ENCODE measurements around the gene CLDN20. TPM values are rescaled to one million over a fixed set of nuclear protein-coding genes. Genes with fewer than 3 reads are reported as not detected.
"Not testable (repeated sequence)": the region's sequence is repeated elsewhere in the genome, so short reads cannot be mapped to it uniquely, and the experiment has no call there.

Gene CLDN20
- total RNA-seq, 4 donors from 2014 or later: 1.5 to 4.4 (median 3.3) TPM

GRCh38 chr6:155227046-155227445 lies 36.8 kb upstream of the CLDN20 start:
- H3K27me3 ChIP-seq: no peaks in the 10 kb centered on the region
- TF ChIP-seq CTCF (IDR thresholded peaks at IDR 0.05): no peak
- TF ChIP-seq POLR2A (IDR thresholded peaks at IDR 0.05): no peak
- TF ChIP-seq EP300 (IDR thresholded peaks at IDR 0.05): no peak
- H3K27ac ChIP-seq: no peak overlapping the region
- no peaks in the 10 kb centered on the region for H3K4me1 ChIP-seq
- no peak overlapping the region for H3K4me3 ChIP-seq
- H3K9me3 ChIP-seq: no peaks in the 10 kb centered on the region
- no peaks in the 10 kb centered on the region for H3K36me3 ChIP-seq
- 84 to 89% methylated on average over 4 of the region's 4 CpGs for WGBS, 2 donors
- DNase-seq (ENCODE audit: low spot score in 2 of 2): no peak

- no peak overlapping the region for H3K27ac ChIP-seq
- 73 to 86% methylated on average over 13 of the region's 13 CpGs for whole genome bisulfite sequencing, 2 donors
Observed at GRCh38 chr6:155228546-155229166, 35.2 kb upstream of the CLDN20 start.

GRCh38 chr6:155230975-155231374 lies 32.8 kb upstream of the CLDN20 start:
- H3K4me1 ChIP-seq; H3K36me3 ChIP-seq; H3K4me3 ChIP-seq; H3K9me3 ChIP-seq; H3K27me3 ChIP-seq; H3K27ac ChIP-seq; DNase-seq (ENCODE audit: low spot score in 2 of 2): not testable (repeated sequence)
- WGBS, 2 donors: 93 to 95% methylated on average over 4 of the region's 4 CpGs

More at GRCh38 chr6:155228546-155229166, 35.2 kb upstream of the CLDN20 start:
- no peaks in the 10 kb centered on the region for H3K27me3 ChIP-seq
- H3K36me3 ChIP-seq: no peaks in the 10 kb centered on the region
- TF ChIP-seq POLR2A (IDR thresholded peaks at IDR 0.05): no peak
- no peak for TF ChIP-seq CTCF (IDR thresholded peaks at IDR 0.05)
- no peak for TF ChIP-seq EP300 (IDR thresholded peaks at IDR 0.05)
- no peak for DNase-seq (ENCODE audit: low spot score in 2 of 2)
- H3K9me3 ChIP-seq: no peaks in the 10 kb centered on the region
- H3K4me1 ChIP-seq: no peaks in the 10 kb centered on the region
- H3K4me3 ChIP-seq: no peak overlapping the region

GRCh38 chr6:155232848-155233247 lies 31.0 kb upstream of the CLDN20 start:
- Histone ChIP-seq H3K36me3 (peaks cover 0 to 4% (median 0%) of the 10 kb centered on the region in 3 donors), H3K4me3 (no peak overlapping the region), H3K27me3 (no peaks in the 10 kb centered on the region), H3K4me1 (no peaks in the 10 kb centered on the region), H3K27ac (no peak overlapping the region), H3K9me3 (no peaks in the 10 kb centered on the region)
- no peak for TF ChIP-seq EP300 (IDR thresholded peaks at IDR 0.05)
- TF ChIP-seq POLR2A (IDR thresholded peaks at IDR 0.05): no peak
- whole genome bisulfite sequencing, 2 donors: 74 to 75% methylated on average over 6 of the region's 6 CpGs
- no peak for DNase-seq (ENCODE audit: low spot score in 2 of 2)

- TF ChIP-seq CTCF (IDR thresholded peaks at IDR 0.05): no peak
- no peak for TF ChIP-seq POLR2A (IDR thresholded peaks at IDR 0.05)
- TF ChIP-seq EP300 (IDR thresholded peaks at IDR 0.05): no peak
- Histone ChIP-seq H3K27me3 (no peaks in the 10 kb centered on the region), H3K36me3 (peaks cover 0 to 4% (median 0%) of the 10 kb centered on the region in 3 donors), H3K27ac (no peak overlapping the region), H3K9me3 (no peaks in the 10 kb centered on the region), H3K4me1 (no peaks in the 10 kb centered on the region), H3K4me3 (no peak overlapping the region)
- DNase-seq (ENCODE audit: low spot score in 2 of 2): no peak
- 69 to 96% methylated on average over 3 to 4 of the region's 4 CpGs for WGBS, 2 donors
Observed at GRCh38 chr6:155234167-155234566, 29.6 kb upstream of the CLDN20 start.

GRCh38 chr6:155234687-155235086 lies 29.1 kb upstream of the CLDN20 start:
- Histone ChIP-seq H3K36me3 (peaks cover 0 to 4% (median 0%) of the 10 kb centered on the region in 3 donors), H3K4me3 (no peak overlapping the region), H3K27ac (no peak overlapping the region), H3K4me1 (no peaks in the 10 kb centered on the region), H3K27me3 (no peaks in the 10 kb centered on the region), H3K9me3 (no peaks in the 10 kb centered on the region)
- TF ChIP-seq EP300 (IDR thresholded peaks at IDR 0.05) (no peak), POLR2A (IDR thresholded peaks at IDR 0.05) (no peak)
- DNase-seq (ENCODE audit: low spot score in 2 of 2): no peak
- WGBS, 2 donors: 70 to 72% methylated on average over 4 of the region's 4 CpGs
